Activated CD4-positive, alpha-beta T cell treated with anti-CD3 and anti-CD28 coated beads, Interleukin-2, amount 10 ng/mL, durations not matched to agents 7 days and 5 days (primary cell): ENCODE measurements around the gene UQCR11. TPM values are rescaled to one million over a fixed set of nuclear protein-coding genes. Genes with fewer than 3 reads are reported as not detected.

Experiments used
- total RNA-seq, 2 experiments: library from RNA; stranded (reverse); gene quantifications; one replicate each; pipeline ENCODE4 v1.2.3, GENCODE V29; 2021

Gene UQCR11
- total RNA-seq, 2 experiments from 2014 or later = 144 to 184 TPM

Other genes starting within 250 kb of the UQCR11 start
- gene NDUFS7, start 221.6 kb downstream of the UQCR11 start, total RNA-seq = 100 to 1,000 TPM in 1 of 2 experiments, 10 to 100 TPM in 1; 99.3 to 103 TPM
- 10 to 100 TPM; 23.0 to 25.9 TPM for gene GAMT, start 203.9 kb downstream of the UQCR11 start, total RNA-seq
- 100 to 1,000 TPM; 235 to 241 TPM for gene DAZAP1, start 197.9 kb downstream of the UQCR11 start, total RNA-seq
- 1,000 to 10,000 TPM; 1,158 to 1,387 TPM for gene RPS15, start 167.1 kb downstream of the UQCR11 start, total RNA-seq
- under 1 TPM; 0.02 to 0.10 TPM for gene APC2, start 155.3 kb downstream of the UQCR11 start, total RNA-seq
- 10 to 100 TPM; 33.2 to 40.7 TPM for gene C19orf25, start 126.2 kb downstream of the UQCR11 start, total RNA-seq
- 1 to 10 TPM; 3.8 to 4.4 TPM for gene PCSK4, start 115.1 kb downstream of the UQCR11 start, total RNA-seq
- gene REEP6, start 114.3 kb downstream of the UQCR11 start, total RNA-seq = 1 to 10 TPM; 1.6 to 1.8 TPM
- gene ADAMTSL5, start 92.4 kb downstream of the UQCR11 start, total RNA-seq = 1 to 10 TPM; 4.2 to 5.4 TPM
- gene PLK5, start 81.4 kb downstream of the UQCR11 start, total RNA-seq = not detected
- gene MEX3D, start 37.1 kb downstream of the UQCR11 start, total RNA-seq = 10 to 100 TPM in 1 of 2 experiments, 1 to 10 TPM in 1; 10.0 to 12.1 TPM
- gene MBD3, start 12.6 kb downstream of the UQCR11 start, total RNA-seq = 10 to 100 TPM; 76.2 to 93.3 TPM
- gene TCF3, start 47.2 kb upstream of the UQCR11 start, total RNA-seq = 10 to 100 TPM; 84.5 to 85.9 TPM
- not detected for gene ONECUT3, start 148.0 kb upstream of the UQCR11 start, total RNA-seq
- gene ATP8B3, start 206.8 kb upstream of the UQCR11 start, total RNA-seq = 10 to 100 TPM; 22.2 to 28.8 TPM
- 10 to 100 TPM; 44.2 to 54.7 TPM for gene REXO1, start 243.0 kb upstream of the UQCR11 start, total RNA-seq